Bladder microvascular endothelial cell (primary cell): ENCODE measurements around the gene NHSL1. TPM values are rescaled to one million over a fixed set of nuclear protein-coding genes. Genes with fewer than 3 reads are reported as not detected.

Experiments used
- total RNA-seq: library from RNA; depleted of rRNA; stranded (reverse); fragments of >200 nt; gene quantifications from 2 replicates; pipeline ENCODE4 v1.2.3, GENCODE V29; 2014

NHSL1 gene, protein sequence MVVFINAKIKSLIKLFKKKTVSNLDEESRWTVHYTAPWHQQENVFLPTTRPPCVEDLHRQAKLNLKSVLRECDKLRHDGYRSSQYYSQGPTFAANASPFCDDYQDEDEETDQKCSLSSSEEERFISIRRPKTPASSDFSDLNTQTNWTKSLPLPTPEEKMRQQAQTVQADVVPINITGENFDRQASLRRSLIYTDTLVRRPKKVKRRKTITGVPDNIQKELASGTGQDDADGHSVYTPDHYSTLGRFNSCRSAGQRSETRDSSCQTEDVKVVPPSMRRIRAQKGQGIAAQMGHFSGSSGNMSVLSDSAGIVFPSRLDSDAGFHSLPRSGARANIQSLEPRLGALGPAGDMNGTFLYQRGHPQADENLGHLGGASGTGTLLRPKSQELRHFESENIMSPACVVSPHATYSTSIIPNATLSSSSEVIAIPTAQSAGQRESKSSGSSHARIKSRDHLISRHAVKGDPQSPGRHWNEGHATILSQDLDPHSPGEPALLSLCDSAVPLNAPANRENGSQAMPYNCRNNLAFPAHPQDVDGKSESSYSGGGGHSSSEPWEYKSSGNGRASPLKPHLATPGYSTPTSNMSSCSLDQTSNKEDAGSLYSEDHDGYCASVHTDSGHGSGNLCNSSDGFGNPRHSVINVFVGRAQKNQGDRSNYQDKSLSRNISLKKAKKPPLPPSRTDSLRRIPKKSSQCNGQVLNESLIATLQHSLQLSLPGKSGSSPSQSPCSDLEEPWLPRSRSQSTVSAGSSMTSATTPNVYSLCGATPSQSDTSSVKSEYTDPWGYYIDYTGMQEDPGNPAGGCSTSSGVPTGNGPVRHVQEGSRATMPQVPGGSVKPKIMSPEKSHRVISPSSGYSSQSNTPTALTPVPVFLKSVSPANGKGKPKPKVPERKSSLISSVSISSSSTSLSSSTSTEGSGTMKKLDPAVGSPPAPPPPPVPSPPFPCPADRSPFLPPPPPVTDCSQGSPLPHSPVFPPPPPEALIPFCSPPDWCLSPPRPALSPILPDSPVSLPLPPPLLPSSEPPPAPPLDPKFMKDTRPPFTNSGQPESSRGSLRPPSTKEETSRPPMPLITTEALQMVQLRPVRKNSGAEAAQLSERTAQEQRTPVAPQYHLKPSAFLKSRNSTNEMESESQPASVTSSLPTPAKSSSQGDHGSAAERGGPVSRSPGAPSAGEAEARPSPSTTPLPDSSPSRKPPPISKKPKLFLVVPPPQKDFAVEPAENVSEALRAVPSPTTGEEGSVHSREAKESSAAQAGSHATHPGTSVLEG (N-terminal part only)
- 13.4 and 63.3 TPM in 2 replicates for total RNA-seq

DNA sequence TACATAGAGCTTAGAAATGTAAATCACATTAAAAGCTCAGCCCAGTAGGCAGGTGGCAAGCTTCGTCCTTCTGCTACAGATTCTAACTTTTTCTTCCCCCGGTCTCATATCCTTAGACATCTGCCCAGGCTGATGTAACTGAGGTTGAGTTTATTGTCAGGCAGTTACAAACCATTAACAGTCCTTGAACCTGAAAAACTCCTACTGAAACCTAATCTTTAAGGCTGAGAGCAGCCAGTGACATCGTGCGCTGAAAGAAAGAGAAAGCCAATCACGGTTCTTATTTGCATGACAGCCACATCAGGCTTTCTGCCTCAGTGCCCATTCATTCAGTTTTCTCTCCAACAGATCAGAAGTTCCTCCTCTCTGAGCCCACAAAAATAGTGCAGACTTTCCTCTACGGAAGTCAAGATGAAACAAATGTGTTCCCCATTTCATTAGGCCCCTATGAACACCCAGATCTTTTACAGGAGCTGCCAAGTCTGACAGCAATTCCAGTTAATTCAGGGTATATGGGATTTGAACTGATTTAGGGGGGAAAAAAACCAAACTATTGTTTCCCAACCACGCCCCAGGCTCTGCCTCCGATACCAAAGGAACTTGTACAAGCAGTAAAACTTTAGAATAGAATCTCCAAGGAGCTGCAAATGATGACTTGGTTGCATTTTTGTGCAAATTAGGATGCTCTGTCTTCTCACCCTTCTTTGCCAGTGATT is at the start of gene NHSL1:
Gene NHSL1, minus strand, starts transcription at position 192 of the 716 bp plus-strand sequence. CDS start 204 bp downstream, outside the sequence.

DNA sequence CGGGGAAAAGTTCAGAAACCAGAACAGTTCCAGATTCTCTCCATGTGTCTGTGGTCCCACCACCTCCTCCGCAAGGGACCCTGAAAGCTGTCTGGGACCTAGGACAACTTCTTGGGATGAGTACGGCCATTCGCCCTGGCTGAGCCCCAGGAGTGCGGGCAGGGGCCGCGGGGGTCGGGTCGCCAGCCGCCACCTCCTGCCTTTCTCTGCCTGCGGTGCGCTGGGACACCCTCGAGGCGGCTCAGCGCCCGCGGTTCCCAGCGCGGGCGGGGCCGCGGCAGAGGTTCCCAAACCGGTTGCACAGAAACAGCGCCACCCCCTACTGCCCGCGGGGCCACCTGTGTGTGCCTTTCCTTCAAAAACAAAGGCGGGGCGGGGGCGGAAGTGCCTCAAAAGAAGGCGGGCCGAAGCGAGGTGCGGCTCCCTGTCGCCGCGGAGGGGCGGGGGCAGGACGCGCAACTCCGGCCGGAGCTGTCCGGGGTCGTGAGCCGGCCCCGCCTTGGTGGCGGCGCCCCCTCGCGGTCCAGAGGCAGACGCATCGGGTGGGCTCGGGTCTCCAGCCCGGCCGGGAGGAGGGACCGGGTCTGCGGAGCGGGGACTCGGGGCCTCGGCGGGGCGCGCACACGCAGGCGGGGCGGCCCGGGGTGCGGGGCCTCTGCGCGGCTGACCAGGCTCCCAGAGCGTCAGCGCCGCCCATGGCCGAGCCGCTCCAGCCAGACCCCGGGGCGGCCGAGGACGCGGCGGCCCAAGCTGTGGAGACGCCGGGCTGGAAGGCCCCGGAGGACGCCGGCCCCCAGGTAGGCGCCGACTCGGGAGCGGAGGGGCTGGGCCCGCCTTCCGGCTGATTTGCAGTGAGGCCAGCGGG is 95.3 kb downstream of the NHSL1 start, which contains the start of gene HEBP2:
Gene HEBP2, plus strand, starts transcription at position 423 of the 865 bp plus-strand sequence. Its CDS starts 273 bp downstream, at position 696.

DNA sequence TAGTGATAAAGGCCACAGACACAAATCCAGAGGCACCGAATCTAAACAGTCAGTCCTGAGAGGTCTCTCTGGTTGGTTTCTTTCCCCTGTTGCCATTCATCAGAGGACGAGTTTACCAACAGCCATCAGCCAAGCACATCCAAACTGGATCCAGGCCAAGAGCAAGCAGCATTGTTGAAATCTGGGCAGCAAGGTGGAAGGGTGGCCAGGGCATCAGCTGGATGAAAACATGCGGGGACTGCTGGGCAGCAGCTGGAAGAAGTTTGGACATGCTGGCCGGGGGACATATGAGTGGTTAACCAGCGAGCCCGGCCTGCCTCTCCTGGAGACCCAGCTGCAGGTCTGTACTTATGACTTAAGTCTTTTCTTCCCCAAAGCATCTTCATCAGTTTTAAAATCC is 121.5 kb downstream of the NHSL1 start, which contains the start of gene SMIM28:
Gene SMIM28, plus strand, starts transcription at position 62 of the 400 bp plus-strand sequence. Its CDS starts 168 bp downstream, at position 230.

Other genes starting within 250 kb of the NHSL1 start
- not detected in 2 replicates for gene SMIM28, start 121.6 kb downstream of the NHSL1 start, total RNA-seq
- gene HEBP2, start 95.3 kb downstream of the NHSL1 start, total RNA-seq, result 12.5 and 33.2 TPM in 2 replicates